ENCODE measurements around the gene FAM163B. TPM values are rescaled to one million over a fixed set of nuclear protein-coding genes. Genes with fewer than 3 reads are reported as not detected.

The FAM163B gene
- total and polyA plus RNA-seq, 2 experiments from 2014 or later = 0.60 to 1.3 TPM

- H3K4me3 ChIP-seq = no peak overlapping the region
- TF ChIP-seq STAT1 (IDR thresholded peaks at IDR 0.05; ENCODE audit: unreplicated experiment) (no peak), EZH2phosphoT487 (IDR thresholded peaks at IDR 0.05; ENCODE audit: unreplicated experiment) (no peak), ETS1 (IDR thresholded peaks at IDR 0.05) (no peak), NANOG (IDR thresholded peaks at IDR 0.05; ENCODE audit: borderline replicate concordance) (no peak), CREB1 (CRISPR knock-in tag; IDR thresholded peaks at IDR 0.05; ENCODE audit: low read depth) (no peak), ZNF114 (CRISPR knock-in tag; IDR thresholded peaks at IDR 0.05) (no peak), ZNF331 (CRISPR knock-in tag; IDR thresholded peaks at IDR 0.05; ENCODE audit: low read depth) (no peak), POLR2AphosphoS5 (IDR thresholded peaks at IDR 0.05; ENCODE audit: low read depth) (no peak), ZNF462 (CRISPR knock-in tag; IDR thresholded peaks at IDR 0.05) (no peak), REST (IDR thresholded peaks at IDR 0.05; ENCODE audit: unreplicated experiment) (no peak), EZH2 (IDR thresholded peaks at IDR 0.05; ENCODE audit: low read depth, unreplicated experiment) (no peak), JUNB (IDR thresholded peaks at IDR 0.05; ENCODE audit: unreplicated experiment) (no peak), CTCF (conservative IDR thresholded peaks at IDR 0.05; ENCODE audit: low read depth in 2 of 2) (no peak)
- no peak overlapping the region for H3K27ac ChIP-seq (ENCODE audit: low read depth)
- H3K4me2 ChIP-seq = no peak overlapping the region
- H3K36me3 ChIP-seq (ENCODE audit: insufficient read depth) = no peaks in the 10 kb centered on the region
- no peak overlapping the region; the same call in 2 of the 3 replicates for H3K4me3 Mint-ChIP-seq
- H3K27ac Mint-ChIP-seq = no peak overlapping the region
- peaks cover 9% of the 10 kb centered on the region; the same call in 2 of the 3 replicates for H3K4me1 Mint-ChIP-seq
- no peaks in the 10 kb centered on the region for H3K27me3 ChIP-seq (ENCODE audit: insufficient read depth)
- no peaks in the 10 kb centered on the region for H3K4me1 ChIP-seq (ENCODE audit: insufficient read depth)
- peaks cover 14% of the 10 kb centered on the region for H3K36me3 Mint-ChIP-seq (ENCODE audit: low read depth)
- no peak overlapping the region for H2AFZ ChIP-seq
- no peaks in the 10 kb centered on the region for H4K20me1 ChIP-seq (replicated peaks; ENCODE audit: insufficient read depth)
- ATAC-seq = no peak
- peaks cover 7% of the 10 kb centered on the region for H3K27me3 Mint-ChIP-seq (ENCODE audit: insufficient read depth, low read depth, poor library complexity)
- H3F3A ChIP-seq (replicated peaks; ENCODE audit: low read depth) = peaks cover 6% of the 10 kb centered on the region; the same call in 1 of the 2 replicates
- H3K79me2 ChIP-seq (replicated peaks; ENCODE audit: insufficient read depth) = no peaks in the 10 kb centered on the region
- DNase-seq (ENCODE audit: low spot score) = peak; percentile 53
- no peaks in the 10 kb centered on the region for H3K9me2 ChIP-seq (ENCODE audit: insufficient read depth)
- H3K9me3 Mint-ChIP-seq = peaks cover 37% of the 10 kb centered on the region
Measured at GRCh38 chr9:133597316-133597957, 11.8 kb downstream of the FAM163B start.
